Fibroblast of skin of right quadriceps (primary cell): ENCODE measurements around the gene SIAH1.
"Not testable (repeated sequence)": the region's sequence is repeated elsewhere in the genome, so short reads cannot be mapped to it uniquely, and the experiment has no call there.

Source experiments
- DNase-seq: peaks from one replicate; pipeline ENCODE4 v3.0.0-alpha.2; 2013

Gene SIAH1

GRCh38 chr16:48393485-48394354, 8.5 kb upstream of the SIAH1 start:
- peak; percentile 77 for DNase-seq

DNA sequence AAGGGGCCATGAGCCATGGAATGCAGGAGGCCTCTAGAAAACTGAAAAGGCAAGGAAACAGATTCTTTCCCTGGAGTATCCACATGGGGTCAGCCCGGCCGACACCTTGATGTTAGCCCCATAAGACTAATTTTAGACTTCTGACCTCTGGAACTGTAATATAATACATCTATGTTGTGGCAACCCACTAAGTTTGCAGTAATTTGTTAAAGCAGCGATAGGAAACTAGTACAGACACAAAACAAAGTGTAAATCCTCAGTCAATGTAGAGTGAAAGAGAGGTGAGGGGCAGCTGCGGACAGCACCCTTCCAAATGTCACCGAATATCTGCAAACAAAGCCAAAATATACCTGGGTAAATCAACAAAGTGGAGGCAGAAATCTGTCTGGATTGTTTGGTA, 7.2 kb upstream of the SIAH1 start:
- no peak for DNase-seq

DNA sequence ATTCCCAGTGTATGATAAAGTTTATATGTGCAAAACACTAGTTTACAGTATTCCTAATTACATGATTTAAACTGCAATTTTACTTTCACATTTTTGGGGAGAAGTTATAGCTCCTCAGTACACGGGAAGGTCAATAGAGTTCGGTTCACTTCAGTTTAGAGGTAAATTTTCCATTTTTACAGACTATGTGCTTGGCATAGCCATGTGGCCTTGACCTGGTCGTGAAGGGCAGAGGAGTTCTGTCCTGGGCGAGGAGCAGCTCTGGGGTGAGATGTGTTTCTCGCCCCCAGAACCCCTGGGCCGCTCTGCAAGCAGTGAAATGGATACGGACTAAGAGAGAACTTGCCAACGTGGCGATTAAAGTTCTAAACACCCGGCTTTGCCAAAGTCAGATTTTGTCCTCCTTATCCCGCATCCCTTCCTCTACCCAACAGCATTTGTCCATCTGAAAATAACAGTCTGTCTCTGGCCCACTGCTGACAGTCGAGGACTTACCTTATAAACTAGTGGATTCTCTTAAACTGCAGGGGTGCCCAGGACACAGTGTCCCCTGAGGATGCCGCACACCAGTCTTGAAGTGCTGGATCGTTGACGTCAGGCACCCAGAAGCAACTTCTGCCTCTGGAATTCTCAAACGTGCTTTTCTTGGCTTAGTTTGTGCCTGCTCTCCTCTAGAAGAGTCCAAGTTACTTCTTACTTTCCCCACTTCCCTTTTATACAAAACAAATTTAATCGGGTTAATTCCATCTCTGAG, 1.5 kb upstream of the SIAH1 start:
- DNase-seq, result no peak

- DNase-seq, result peak; percentile 45
These were observed 527 bp downstream of the SIAH1 start for GRCh38 chr16:48384520-48385252.

GRCh38 chr16:48383877-48384519, 1.2 kb downstream of the SIAH1 start:
- peak; percentile 6 for DNase-seq

GRCh38 chr16:48383009-48383876, 2.0 kb downstream of the SIAH1 start:
- peak; percentile 43 for DNase-seq

- DNase-seq, result no peak
These were observed 3.1 kb downstream of the SIAH1 start for GRCh38 chr16:48382131-48382530.

GRCh38 chr16:48381201-48381600, 4.0 kb downstream of the SIAH1 start:
- peak; percentile 34 for DNase-seq

- DNase-seq, result no peak
These were observed 6.4 kb downstream of the SIAH1 start for GRCh38 chr16:48378836-48379235.

DNA sequence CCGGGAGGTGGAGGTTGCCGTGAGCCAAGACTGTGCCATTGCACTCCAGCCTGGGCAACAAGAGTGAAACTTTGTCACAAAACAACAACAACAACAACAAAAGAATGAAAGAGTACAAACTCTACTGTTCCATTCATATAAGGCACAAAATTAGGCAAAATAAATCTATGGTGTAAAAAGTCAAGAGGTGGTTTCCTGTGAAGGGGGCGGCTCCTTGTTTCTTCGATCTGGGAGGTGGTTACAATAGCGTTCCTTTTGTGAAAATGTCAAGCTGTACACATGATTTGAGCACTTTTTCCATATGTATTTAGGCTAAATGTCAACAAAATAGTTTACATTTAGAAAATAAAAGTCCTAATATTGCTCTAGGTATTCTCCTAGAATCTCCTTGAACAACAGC, 6.9 kb downstream of the SIAH1 start:
- DNase-seq, result no peak

DNA sequence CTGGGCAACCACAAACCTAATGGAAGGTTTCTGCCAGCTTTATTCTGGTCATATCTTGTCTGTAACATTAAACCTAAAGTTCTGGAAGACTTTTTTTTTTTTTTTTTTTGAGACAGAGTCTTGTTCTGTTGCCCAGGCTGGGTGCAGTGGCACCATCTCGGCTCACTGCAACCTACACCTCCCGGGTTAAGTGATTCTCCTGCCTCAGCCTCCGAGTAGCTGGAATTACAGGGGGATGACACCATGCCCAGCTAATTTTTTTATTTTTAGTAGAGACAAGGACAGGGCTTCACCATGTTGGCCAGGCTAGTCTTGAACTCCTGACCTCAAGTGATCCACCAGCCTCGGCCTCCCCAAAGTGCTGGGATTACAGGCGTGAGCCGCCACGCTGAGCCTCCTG, 7.9 kb downstream of the SIAH1 start:
- not testable (repeated sequence) for DNase-seq

- no peak for DNase-seq
These were observed 11.0 kb downstream of the SIAH1 start for GRCh38 chr16:48374255-48374654.

GRCh38 chr16:48373258-48374029, 11.8 kb downstream of the SIAH1 start:
- DNase-seq, result peak; percentile 25

GRCh38 chr16:48372744-48373143, 12.5 kb downstream of the SIAH1 start:
- no peak for DNase-seq

DNA sequence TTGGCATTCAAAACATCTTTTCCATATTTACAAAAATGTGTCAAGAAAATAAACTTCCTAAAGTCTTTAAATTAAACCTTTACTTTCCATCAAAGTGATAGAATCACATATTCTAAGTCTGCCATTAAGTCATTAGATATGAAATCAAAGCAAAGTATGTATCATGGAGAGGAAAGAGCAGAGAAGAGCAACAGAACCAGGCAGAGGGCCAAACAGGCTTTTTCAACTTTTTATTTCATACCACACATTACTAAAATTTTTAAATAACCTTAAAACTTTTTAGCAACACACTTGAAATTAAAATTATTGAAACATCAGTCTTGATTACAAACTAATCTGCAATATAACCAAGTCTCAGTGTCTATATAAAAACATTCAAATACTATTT, 13.8 kb downstream of the SIAH1 start:
- DNase-seq, result no peak

GRCh38 chr16:48370668-48371392, 14.4 kb downstream of the SIAH1 start:
- not testable (repeated sequence) for DNase-seq

DNA sequence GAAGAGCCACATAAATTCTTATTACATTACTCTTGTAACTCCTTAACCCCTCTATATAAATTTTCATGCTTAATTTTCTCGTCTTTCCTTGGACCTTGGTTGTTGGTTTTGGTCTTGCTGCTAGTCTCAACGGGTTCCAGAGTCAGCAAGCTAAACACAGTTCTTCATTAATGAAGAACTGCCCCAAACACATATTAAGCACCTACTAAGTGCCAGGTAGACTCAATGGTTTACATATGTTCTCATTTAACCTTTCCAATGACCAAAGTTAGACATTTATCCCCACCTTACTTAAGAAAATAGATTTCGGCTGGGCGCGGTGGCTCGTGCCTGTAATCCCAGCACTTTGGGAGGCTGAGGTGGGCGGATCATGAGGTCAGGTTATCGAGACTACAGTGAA, 15.0 kb downstream of the SIAH1 start:
- no peak for DNase-seq

DNA sequence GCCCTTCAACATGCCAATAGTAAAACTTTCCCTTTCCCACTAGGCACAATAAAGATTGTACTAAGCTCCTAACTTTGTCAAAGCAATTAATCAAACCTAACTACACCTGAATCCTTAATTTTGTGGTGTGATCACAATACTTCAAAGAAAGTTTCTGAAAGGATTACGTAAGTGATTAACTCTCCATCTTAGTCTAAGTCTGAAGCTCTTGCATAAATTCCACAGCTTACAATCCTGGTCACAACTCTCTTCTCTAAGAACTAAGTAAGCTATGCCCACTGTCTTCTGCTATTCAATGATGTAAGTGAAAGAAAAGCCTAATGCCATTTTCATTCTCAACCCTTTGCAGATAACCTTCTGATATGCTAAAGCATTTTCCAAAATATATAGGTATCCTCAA, 15.4 kb downstream of the SIAH1 start:
- no peak for DNase-seq

GRCh38 chr16:48367441-48368049, 17.7 kb downstream of the SIAH1 start:
- DNase-seq, result peak; percentile 22
